ENCODE measurements around the gene RNF34. TPM values are rescaled to one million over a fixed set of nuclear protein-coding genes. Genes with fewer than 3 reads are reported as not detected.

RNF34 gene
- total RNA-seq, 1 donor from 2014 or later: 39.5 TPM

DNA sequence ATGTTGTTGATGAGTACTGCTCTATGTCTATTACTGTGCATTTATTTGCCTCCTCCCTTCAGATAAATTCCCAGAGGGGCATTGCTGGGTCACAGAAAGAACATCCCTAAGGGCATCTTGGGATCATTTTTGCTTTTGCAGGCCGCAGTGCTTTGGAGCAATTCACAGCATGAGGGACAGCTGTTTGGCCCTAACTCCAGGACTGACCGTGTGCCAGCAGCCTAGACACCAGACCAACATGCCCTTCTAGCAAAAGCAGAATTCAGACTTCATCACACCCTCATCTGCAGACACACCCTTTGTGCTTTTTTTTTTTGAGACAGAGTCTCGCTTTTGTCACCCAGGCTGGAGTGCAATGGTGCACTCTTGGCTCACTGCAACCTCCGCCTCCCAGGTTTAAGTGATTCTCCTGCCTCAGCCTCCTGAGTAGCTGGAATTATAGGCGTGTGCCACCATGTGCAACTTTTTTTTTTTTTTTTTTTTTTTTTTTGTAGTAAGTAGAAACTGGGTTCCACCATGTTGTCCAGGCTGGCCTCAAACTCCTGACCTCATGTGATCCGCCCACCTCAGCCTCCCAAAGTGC lies 31.0 kb downstream of the RNF34 start:
- ATAC-seq (no peak), DNase-seq (ENCODE audit: low spot score) (no peak)
- intact Hi-C loops (cut with DNase I): no loop called here

DNA sequence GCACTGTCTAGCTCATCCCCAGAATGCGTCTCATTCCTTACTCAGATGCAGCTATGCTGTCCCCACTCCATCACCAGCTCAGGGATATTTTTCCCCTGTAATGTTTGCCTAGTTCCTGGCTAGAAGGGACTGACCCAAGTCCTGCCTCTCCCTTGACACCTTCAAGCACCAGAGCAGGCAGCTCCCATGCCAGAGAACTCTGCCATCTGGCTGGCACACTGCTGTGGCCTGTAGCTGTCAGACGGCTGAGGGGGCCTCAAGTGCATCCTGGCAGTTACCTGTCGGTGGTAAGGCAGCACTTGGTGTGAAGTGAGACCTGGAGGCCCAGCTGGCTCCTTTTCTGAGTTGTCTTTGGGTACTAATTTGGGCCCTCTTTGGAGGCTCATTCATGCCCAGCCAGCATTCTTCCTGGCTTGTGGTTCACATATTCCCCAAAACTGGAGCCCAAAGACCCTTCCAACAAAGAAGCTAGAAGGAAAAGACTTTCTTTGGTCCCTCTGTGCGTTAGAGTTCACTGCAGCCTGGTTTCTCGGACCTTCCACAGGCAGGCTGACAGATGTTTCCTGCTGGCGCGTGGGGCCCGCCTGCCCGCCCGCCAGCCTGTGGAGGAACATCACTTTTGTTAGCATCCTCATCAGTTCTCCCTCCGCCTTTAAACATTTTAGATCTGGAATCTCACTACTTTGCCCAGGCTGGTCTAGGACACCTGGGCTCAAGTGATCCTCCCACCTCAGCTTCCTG lies 33.0 kb downstream of the RNF34 start:
- ATAC-seq: no peak

DNA sequence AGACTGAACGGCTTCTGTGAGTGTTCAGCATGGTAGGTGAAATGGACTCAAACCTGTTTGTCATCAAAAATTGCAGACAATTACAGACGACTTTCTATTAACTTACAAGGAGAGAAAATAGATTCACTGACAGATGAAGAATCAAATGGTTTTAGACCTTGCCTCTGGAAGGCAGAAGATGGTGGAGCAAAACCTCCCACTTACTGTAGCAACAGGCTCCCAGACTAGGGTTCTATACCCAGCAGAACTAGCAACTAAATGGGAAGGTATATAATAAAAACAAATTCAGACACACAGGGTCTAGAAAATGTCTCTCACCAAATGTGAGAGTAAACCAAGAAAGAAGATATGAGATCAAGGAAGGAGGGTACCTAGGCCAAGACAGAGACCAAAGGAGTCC lies 36.8 kb downstream of the RNF34 start:
- DNase-seq (ENCODE audit: low spot score) (no peak), ATAC-seq (no peak)
- intact Hi-C loops (cut with DNase I): no loop called here

More for the DNA sequence above, 33.0 kb downstream of the RNF34 start:
- intact Hi-C loops (cut with DNase I): no loop called here
- no peak for DNase-seq (ENCODE audit: low spot score)

DNA sequence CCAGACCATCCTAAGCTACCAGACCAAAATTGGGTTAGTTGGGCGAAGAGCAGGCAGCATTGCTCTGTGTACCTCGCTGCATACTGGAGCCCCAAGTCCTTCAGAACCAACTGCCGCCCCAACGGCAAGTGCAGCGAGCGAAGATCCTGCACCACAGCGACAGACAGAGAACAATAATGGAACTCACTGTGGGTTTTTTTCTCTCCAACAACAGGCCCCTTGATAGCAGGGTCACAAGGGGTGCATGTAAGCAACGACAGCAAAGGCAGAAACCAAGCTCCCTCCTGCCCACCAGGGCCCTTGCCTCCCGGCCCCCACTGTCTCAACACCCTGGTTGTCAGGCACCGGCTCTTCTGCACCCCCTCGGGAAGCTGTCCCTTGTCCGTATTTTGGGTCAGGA lies 39.0 kb downstream of the RNF34 start:
- ATAC-seq (no peak), DNase-seq (ENCODE audit: low spot score) (no peak)
- intact Hi-C loops (cut with DNase I): no loop called here

DNA sequence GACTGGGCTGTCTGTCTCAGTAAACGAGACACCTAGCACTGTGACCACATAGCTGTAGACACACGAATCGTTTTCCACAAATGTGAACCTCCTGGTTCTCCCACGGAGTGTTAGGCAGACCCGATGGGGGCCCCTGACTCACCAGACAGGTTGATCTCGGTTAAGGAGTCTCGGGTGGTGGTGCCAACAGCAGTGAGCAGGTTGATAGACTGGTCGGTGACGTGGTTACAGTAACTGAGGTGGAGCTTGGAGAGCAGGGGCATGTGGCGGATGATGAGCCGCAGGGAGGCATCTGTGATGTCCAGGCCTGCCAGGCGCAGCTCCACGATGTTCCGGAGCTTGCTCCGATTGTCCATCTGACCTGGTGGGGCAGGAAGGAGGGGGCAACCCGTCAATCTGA lies 39.8 kb downstream of the RNF34 start:
- ATAC-seq: no peak
- DNase-seq (ENCODE audit: low spot score): no peak
- intact Hi-C loops (cut with DNase I): loop anchor here (10.0 kb wide), 1 partner anchor 95 kb away; no protein-coding TSS in a partner anchor

DNA sequence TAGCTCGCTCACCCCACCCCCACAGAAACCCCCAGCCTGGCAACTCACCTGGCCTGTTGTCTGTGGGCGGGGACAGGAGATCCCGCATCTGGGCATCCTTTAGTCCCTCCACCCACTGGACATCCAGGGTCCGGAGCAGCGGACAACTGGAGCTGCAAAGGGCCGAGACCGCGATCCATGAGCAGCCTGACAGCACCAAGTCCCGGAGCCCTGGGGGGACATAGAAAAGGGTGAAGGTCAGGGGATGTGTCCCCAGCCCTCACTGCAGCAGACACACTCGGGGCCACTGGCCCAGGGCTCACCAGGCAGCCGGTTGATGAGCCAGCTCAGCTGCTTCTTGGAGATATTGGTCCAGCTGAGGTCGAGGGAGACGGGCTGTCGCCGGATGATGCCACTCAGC lies 40.9 kb downstream of the RNF34 start:
- DNase-seq (ENCODE audit: low spot score): no peak
- intact Hi-C loops (cut with DNase I): loop anchor here (10.0 kb wide), 1 partner anchor 96 kb away; no protein-coding TSS in a partner anchor
- no peak for ATAC-seq

DNA sequence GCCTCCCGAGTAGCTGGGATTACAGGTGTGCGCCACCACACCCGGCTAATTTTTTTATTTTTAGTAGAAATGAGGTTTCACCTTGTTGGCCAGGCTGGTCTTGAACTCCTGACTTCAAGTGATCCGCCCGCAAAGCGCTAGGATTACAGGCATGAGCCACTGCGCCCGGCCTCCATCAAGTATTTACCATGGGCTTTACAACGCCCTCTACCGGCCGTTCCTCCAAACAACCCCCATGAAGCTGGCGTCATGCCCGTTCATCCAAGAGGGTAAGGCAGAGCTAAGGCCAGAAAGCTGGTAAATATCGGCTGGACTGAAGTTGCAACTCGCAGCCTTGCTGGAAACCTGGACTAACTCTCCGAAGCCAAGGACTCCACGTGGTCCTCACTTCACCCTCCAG lies 41.6 kb downstream of the RNF34 start:
- DNase-seq (ENCODE audit: low spot score): no peak
- intact Hi-C loops (cut with DNase I): loop anchor here (10.0 kb wide), 1 partner anchor 97 kb away; no protein-coding TSS in a partner anchor
- no peak for ATAC-seq

DNA sequence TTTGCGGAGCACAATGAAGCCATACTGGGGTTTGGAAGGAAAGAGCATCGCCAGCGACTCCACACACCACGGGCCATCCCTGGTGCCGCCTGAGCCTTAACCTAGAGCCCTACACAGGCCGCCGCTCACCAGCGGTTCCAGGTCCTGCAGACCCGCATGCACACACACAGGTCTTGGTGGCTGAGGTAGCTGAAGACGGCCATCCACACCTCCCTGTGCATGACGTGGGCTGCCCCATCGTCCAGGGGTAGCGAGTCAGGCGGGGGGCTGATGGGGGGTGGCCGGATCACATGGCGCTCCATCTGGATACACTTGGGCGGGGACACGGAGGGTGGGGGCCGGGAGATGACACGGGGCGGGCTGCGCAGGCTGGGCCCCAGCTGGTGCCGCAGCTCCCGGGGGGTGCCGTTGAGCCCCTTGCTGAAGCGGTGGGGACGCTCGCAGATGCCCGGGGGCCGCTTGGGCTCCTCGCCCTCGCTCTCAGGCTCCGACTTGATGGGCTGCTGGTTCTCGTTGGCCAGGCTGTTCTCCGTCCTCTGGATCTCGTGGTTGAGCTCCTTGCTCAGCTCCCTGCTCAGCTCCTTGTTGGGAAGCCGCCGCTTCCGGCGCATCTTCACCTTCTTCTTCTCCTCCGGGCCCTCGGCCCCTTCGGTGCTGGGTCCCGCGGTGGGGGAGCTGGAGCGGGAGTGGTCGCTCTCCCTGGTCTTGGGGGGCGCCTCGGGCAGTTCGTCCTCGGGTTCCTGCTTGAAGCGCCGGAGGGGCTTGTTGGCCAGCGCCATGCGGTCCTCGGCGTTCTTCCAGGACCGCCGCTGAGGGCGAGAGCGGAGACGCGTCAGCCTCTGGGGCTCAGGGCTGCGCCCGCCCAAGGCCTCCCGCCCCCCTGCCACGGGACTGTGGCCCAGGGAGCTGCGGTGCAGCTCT lies 42.4 kb downstream of the RNF34 start:
- ATAC-seq: no peak
- DNase-seq (ENCODE audit: low spot score): no peak
- intact Hi-C loops (cut with DNase I): loop anchor here (10.0 kb wide), 1 partner anchor 97 kb away; no protein-coding TSS in a partner anchor

DNA sequence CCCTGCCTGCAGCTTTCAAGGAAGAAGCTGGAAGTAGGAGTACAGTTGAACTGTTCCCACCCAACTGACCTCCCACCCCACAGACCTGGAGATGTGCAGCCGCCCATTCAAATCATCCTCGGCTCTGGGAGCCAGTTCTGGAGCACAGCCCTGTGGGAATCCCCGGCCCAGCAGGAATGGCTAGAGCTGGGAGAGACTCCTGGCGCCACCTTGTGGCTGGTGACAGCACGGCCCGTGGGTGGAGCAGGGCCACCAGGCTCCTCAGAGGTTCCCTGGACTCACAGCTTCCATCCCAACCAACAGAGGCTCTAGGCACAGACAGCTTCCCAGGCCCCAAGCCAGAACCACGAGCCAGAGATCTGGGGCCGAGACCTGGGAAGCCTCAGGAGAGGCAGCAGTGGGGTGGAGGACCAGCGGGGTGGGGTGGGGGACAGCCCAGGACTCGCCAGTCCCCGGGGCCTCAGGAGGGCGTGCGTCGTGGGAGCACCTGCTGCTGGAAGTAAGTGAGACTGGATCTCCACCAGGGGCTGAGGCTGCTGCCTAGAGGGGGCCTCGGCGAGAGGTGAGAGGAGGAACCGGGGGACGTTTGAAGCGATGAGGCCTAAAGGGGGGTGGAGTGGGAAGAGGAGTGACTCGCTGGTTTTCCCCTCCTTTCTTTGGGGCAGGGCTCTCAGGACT lies 43.4 kb downstream of the RNF34 start:
- DNase-seq (ENCODE audit: low spot score) (peak; percentile 89), ATAC-seq (peak; percentile 88)
- intact Hi-C loops (cut with DNase I): loop anchor here (10.0 kb wide), 1 partner anchor 99 kb away; no protein-coding TSS in a partner anchor

DNA sequence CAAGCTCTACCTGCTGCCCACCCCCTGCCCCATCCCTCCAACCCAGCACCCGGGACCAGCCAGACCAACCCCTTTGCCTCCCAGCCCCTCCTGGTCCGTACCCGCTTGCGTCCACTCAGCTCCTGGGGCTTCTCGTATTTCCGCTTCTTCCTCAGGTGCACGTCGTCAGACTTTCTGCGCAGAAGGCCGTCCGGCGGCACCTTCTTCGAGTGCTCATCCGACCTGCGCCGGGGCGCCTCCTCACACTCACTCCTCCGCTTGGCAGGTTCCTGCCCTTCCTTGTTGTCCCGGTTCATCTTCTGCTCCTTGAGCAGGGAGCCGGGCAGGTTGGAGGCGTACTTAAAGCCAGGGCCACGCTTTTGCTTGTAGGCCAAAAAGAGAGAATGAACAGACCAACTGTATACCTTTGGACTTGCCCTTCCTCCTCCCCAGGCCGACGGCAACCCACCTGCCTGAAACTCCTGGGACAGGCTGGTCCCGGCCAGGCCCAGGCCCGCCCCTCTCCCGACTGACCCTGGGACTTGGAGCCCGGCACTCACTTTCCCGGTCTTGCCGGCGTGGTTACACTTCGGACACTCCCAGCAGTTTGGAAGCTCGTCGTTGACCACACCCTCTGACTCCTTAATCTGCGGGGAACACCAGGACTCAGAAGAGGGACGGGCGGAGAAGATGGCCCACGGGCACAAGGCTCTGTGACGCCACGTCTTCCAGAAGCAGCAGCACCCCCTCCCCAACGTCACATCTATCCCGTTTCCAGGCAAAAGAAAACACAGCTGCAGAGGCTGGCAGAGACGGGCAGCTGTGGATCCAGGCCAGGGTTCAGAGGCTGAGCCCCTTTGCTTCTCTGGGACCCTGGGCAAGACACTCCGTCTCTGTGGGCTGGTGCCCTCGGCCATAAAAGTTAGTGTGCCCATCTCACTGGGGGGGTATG lies 44.3 kb downstream of the RNF34 start:
- ATAC-seq (peak; percentile 46), DNase-seq (ENCODE audit: low spot score) (no peak)
- intact Hi-C loops (cut with DNase I): loop anchor here (10.0 kb wide), 1 partner anchor 99 kb away; no protein-coding TSS in a partner anchor

DNA sequence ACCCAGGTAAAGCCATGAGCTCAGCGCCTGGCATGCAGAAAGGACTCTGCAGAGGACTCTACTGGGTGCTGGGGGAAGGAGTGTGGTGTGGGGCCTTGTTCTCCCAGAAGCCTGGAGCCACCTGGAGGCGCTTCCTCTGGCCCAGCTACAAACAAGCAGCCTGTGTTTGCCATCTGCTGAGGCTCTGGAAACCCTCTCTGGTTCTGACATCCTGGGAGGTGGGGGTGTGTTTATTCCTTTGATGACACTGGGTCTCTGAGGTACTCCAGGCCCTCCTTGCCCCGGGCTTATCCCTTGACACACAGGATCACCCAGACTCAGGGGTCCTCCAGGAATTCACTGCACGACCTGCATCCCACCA lies 44.9 kb downstream of the RNF34 start:
- ATAC-seq: no peak

DNA sequence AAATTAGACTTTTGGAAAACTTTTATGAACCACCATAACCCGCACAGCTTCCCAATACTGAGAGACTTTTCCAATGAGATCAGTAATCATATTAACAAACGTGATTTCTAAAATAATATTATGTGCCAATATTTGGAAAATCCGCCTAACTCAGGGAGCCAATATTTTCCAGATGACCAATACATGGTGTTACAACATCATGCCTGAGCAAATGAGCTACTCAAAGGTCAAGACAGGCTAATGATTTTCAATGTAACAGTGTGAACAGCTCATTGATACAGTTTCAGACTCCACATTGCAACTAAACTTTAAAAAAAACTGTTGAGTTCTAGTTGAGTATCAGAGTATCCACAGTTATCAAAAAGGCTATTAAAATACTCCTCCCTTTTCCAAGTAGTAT lies 46.8 kb downstream of the RNF34 start:
- no peak for DNase-seq (ENCODE audit: low spot score)
- intact Hi-C loops (cut with DNase I): loop anchor here (10.0 kb wide), 1 partner anchor 102 kb away; no protein-coding TSS in a partner anchor

More for the DNA sequence above, 44.9 kb downstream of the RNF34 start:
- intact Hi-C loops (cut with DNase I): loop anchor here (10.0 kb wide), 1 partner anchor 100 kb away; no protein-coding TSS in a partner anchor
- DNase-seq (ENCODE audit: low spot score): no peak

DNA sequence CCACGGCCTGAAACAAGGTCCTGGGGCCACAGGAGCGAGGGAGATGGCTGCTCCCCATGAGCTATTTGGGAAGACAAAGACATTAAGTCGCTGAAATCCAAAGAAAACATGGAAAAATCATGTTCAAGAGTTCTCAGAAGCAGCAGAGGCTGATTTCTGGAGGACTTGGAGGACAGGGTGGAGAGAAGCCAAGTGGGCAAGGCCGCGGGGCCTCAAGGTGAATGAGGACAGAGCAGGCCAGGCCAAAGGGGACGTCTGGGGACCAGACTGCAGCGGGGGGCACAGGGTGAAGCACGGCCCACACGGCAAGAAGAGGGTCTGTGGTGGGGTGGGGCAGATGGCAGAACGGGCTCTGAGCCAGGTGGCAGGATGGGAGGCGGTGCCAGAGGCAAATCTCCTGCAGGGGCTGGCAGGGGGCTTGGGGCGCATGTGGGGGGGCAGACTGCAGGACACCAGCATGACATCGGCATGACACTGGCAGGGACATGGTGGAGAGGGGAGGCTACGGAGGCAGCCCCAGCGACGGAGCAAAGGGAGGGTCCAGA lies 48.9 kb downstream of the RNF34 start:
- ATAC-seq: no peak
- DNase-seq (ENCODE audit: low spot score): no peak
- intact Hi-C loops (cut with DNase I): loop anchor here (10.0 kb wide), 1 partner anchor 104 kb away; no protein-coding TSS in a partner anchor

More for the DNA sequence above, 46.8 kb downstream of the RNF34 start:
- no peak for ATAC-seq

DNA sequence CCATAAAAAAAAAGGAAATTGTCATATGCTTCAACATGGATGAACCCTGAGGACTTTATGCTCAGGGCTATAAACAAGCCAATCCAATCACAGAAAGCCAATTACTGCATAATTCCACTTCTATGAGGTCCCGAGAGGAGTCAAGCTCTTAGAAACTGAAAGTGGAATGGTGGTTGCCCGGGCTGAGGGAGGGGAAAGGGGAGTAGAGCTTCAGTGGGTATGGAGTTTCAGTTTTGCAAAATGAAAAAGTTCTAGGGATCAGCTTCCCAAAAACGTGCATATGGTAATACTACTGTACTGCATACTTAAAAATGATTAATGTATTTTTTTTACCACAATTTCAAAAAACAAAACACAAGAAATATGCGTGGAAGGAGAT lies 52.0 kb downstream of the RNF34 start:
- ATAC-seq (peak; percentile 52), DNase-seq (ENCODE audit: low spot score) (no peak)
- intact Hi-C loops (cut with DNase I): no loop called here

DNA sequence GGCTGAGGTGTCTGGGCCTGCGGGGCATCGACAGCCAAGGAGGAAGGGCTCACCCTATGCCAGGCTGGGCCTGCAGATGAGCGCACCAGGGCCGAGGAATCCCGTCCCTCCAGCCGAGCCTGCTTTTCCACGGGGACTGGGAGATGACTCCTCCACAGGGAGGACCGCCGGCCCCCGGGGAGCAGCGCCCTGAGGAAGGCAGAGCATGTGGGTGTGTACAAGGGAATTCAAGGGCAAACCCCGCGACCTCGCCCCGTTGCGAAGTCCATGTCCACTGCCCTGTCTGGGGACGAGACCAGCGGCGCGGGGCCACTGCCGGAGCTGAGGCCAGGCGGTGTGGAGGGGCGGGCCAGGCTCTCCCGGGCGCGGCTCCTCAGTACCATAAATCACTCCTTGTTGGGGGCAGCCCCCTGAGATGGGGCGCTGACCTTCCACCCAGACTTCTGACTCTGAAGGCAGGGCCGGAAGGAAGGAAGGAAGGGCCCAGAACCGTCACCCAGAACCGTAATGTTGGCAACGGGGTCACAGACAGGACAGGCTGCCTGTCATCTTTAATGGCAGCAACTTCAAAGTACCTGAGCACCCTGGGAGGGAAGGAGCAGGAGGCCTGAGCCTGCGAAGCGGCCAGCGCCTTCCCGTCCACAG lies 52.5 kb downstream of the RNF34 start:
- ATAC-seq (peak; percentile 63), DNase-seq (ENCODE audit: low spot score) (no peak)
- intact Hi-C loops (cut with DNase I): no loop called here

DNA sequence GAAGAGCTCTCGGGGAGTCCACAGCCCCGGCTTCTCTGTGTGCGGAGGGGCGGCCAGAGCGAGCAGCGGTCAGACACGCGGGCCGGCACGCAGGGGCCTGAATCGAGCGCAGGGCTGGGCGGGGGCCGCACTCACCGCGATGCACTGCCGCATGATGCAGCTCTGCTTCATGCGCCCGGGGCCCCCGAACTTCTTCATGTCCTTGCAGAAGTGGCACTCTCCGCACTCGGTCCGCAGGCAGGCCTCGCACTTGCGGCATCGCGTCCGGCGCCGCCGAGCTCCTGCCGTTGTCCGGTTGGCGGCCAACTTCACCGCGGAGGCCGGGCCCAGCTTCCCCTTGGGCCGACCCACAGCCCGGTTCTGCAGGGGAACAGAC lies 53.1 kb downstream of the RNF34 start:
- ATAC-seq: peak; percentile 6
- intact Hi-C loops (cut with DNase I): no loop called here
- no peak for DNase-seq (ENCODE audit: low spot score)

DNA sequence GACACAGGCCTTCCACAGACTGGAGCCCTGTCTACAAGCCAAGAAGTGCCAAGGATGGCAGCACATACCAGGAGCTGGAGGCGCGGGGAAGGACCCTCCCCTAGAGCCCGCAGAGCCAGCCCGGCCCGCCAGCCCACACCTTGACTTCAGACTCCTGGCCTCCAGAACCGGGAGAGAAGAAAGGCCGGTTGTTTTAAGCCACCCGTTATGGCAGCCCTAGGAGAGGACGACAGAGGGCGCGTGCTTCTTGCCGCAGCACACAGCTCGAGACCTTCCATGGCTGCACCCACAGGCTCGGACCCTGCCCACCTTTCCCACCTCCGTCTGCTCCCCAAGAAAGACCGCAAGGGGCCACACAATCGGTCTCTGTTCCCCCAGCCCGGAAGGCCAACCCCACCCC lies 53.7 kb downstream of the RNF34 start:
- DNase-seq (ENCODE audit: low spot score): no peak
- intact Hi-C loops (cut with DNase I): no loop called here
- no peak for ATAC-seq

Measured in sciatic nerve (tissue), 2 donors.